Fibroblast of lung (primary cell): ENCODE results near the gene HAUS7.

Experiments
- EZH2 ChIP-seq: IDR thresholded peaks from 2 replicates; pipeline ENCODE4 v1.5.1; 2012; ENCODE audit warnings: low read length, control low read depth, mild to moderate bottlenecking; ENCODE audit errors: missing control alignments
- TF ChIP-seq, protein P1 (sequence below), 2 donors: IDR thresholded peaks in 1 of 2; conservative IDR thresholded peaks in 1 of 2; 1 replicate in 1 of 2; 2 replicates in 1 of 2; pipeline ENCODE4 v1.5.1; 2011 to 2012; ENCODE audit warnings: low read length in 2 of 2, control low read depth in 1 of 2, inconsistent platforms in 1 of 2, low read depth in 1 of 2, mild to moderate bottlenecking in 1 of 2

DNA sequence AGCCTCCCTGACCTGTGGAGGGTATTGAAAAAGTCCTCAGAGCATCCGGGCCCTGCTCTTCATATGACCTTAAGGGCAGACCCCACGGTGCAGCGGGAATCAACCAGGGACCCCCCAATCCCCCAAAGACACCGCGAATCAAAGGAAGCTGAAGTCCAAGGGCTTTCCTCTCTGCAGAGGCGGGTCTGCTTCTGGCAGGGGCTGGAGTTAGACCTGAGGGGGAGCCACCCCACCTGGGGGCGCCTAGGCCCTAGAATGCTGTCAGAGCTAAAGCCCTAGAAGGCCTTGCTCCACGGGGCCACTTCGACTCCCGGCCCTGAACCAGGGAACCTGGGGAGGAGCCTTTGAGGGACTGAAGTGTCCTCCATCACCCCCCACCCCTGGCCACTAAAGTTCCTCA, 2.8 kb upstream of the HAUS7 start:
- TF ChIP-seq, protein P1, sequence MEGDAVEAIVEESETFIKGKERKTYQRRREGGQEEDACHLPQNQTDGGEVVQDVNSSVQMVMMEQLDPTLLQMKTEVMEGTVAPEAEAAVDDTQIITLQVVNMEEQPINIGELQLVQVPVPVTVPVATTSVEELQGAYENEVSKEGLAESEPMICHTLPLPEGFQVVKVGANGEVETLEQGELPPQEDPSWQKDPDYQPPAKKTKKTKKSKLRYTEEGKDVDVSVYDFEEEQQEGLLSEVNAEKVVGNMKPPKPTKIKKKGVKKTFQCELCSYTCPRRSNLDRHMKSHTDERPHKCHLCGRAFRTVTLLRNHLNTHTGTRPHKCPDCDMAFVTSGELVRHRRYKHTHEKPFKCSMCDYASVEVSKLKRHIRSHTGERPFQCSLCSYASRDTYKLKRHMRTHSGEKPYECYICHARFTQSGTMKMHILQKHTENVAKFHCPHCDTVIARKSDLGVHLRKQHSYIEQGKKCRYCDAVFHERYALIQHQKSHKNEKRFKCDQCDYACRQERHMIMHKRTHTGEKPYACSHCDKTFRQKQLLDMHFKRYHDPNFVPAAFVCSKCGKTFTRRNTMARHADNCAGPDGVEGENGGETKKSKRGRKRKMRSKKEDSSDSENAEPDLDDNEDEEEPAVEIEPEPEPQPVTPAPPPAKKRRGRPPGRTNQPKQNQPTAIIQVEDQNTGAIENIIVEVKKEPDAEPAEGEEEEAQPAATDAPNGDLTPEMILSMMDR (conservative IDR thresholded peaks at IDR 0.05 in 1 of 2, IDR thresholded peaks at IDR 0.05 in 1 of 2; ENCODE audit: low read depth in 1 of 2, low read length in 2 of 2): no peak
- no peak for TF ChIP-seq EZH2
